ENCODE measurements around the gene ZSWIM6.

- no peak for TF ChIP-seq CTCF (IDR thresholded peaks at IDR 0.05; ENCODE audit: insufficient read depth, low read length, poor library complexity, severe bottlenecking)
- no peak for TF ChIP-seq EZH2phosphoT487 (conservative IDR thresholded peaks at IDR 0.05; ENCODE audit: low read length)
These were observed 17.9 kb downstream of the ZSWIM6 start for GRCh38 chr5:61349935-61350334.
